Muscle of arm (tissue), 12 donors: ENCODE data around the gene SELENOH. TPM values are rescaled to one million over a fixed set of nuclear protein-coding genes. Genes with fewer than 3 reads are reported as not detected.

Source experiments
- DNase-seq: peaks from one replicate; pipeline ENCODE4 v3.0.0-alpha.2; 2013
- polyA plus RNA-seq, 12 donors: library from polyadenylated mRNA; unstranded; fragments of 120-200 nt; gene quantifications; one replicate each; pipeline ENCODE4 v1.2.1, GENCODE V29; 2013; ENCODE audit not compliant: insufficient read length in 12 of 12

The SELENOH gene
- polyA plus RNA-seq, 12 donors: 47.2 to 87.4 (median 69.6) TPM; not detected in 1

DNA sequence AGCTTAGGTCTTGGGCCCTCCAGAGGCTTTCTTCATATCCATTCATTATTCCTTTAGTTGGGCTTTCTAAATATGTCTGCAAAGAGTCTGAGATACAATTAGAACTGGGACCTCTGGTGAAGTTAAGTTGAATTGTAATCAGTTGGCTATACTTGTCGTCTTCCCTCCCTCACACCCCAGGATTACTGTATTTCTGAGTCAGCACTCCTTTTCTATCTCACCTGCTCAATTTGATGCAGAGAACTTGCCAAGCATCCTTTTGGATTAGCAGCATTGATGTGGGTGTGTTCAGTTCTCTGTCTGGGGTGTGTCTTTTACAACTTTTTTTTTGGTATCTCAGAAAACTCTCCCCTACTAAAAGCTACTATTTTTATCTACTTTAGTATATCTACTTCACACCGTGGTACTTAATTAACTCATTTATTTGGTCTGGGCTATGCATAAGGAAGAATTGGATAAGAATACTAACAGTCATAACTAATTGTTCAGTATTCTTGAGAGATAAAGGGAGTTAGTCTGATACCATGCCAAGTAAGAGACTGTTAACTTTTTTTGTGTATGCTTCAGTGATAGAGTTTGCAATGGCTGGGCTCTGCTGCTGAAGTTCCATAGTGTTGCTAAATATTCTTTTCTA lies 35.4 kb downstream of the SELENOH start:
- DNase-seq: no peak

- no peak for DNase-seq
These were observed 36.7 kb downstream of the SELENOH start for GRCh38 chr11:57777969-57778317.

GRCh38 chr11:57778318-57779037 lies 37.2 kb downstream of the SELENOH start:
- peak; percentile 85 for DNase-seq

GRCh38 chr11:57779276-57779675 lies 38.0 kb downstream of the SELENOH start:
- DNase-seq: no peak

- no peak for DNase-seq
These were observed 40.2 kb downstream of the SELENOH start for GRCh38 chr11:57781529-57781943.

DNA sequence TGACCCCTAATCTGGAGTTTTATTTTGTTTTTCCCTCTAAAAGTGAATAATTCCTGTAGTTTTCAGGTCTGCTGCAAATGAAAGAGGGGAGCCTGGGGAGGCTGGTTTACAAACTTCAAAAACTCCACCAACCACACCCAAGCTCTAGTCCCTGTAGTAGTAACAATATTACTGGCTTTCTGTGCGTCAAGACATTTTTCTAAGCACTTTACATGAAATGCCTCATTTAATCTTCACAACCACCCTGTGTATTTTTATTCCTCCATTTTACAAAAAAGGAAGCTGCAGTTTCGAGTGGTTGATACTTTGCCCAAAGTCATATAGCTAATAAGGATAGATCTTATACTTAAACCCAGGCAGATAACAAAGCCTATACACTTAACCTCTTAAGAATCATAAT lies 43.8 kb downstream of the SELENOH start:
- DNase-seq: no peak

GRCh38 chr11:57786436-57786835 lies 45.1 kb downstream of the SELENOH start:
- DNase-seq: no peak

GRCh38 chr11:57787006-57787604 lies 45.8 kb downstream of the SELENOH start:
- no peak for DNase-seq

- no peak for DNase-seq
These were observed 46.8 kb downstream of the SELENOH start for GRCh38 chr11:57787920-57788702.

GRCh38 chr11:57788703-57789088 lies 47.4 kb downstream of the SELENOH start:
- no peak for DNase-seq

DNA sequence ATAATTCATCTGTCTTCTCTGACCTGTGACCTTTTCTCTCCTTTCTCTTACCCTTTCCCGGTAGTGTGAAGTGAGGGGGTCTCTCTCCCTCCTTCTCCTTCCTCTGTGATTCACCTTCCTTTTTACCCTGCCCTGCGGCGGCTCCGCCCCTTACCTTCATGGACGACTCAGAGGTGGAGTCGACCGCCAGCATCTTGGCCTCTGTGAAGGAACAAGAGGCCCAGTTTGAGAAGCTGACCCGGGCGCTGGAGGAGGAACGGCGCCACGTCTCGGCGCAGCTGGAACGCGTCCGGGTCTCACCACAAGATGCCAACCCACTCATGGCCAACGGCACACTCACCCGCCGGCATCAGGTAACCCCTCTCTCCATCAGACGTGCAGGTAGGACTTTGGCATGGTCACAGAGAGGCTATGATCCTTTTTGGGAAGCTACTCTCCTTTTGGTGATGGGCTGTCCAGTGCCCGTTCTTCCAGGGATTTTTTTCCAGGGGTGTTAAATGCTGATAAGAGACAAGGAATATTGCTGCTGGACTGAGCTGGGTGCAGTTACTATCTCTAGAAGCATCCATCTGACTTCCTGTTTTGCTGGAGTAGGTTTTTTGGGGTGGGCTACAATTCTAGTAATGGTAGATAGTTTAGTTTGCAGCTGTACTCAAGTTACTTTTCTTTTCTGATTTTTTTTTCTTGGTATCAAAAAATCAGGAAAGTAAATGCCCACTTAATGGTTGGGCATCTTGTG lies 50.2 kb downstream of the SELENOH start:
- no peak for DNase-seq

GRCh38 chr11:57792060-57792541 lies 50.8 kb downstream of the SELENOH start:
- DNase-seq: no peak

DNA sequence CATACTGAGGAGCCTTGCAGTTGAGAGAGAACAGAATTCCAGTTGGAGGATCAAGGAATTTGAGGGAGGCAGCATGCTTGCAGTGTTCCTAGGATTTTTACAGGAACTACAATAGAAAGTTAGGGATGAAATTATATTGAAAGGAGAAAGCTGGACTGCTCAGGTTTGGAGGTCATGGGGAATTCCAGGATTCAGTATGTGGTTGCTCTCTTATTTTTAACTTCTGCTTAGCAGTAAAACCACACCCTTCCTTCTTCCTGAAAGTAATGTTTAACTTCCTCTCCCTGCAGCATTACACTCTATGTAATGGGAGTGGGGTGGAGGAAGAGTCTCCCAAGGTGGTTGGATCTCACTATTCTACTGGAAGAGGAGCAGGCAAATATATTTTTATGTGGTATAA lies 51.6 kb downstream of the SELENOH start:
- no peak for DNase-seq

Other genes starting within 250 kb of the SELENOH start
- gene SLC43A1, start 225.8 kb upstream of the SELENOH start, polyA plus RNA-seq: 10 to 100 TPM in 6 of 12 donors, 1 to 10 TPM in 5, not detected in 1; 6.7 to 27.7 (median 11.8) TPM
- 10 to 100 TPM in 11 of 12 donors, not detected in 1; 25.3 to 71.9 (median 38.1) TPM for gene TIMM10, start 210.7 kb upstream of the SELENOH start, polyA plus RNA-seq
- gene SMTNL1, start 203.9 kb upstream of the SELENOH start, polyA plus RNA-seq: 100 to 1,000 TPM in 11 of 12 donors, 10 to 100 TPM in 1; 63.6 to 366 (median 189) TPM
- gene UBE2L6, start 173.8 kb upstream of the SELENOH start, polyA plus RNA-seq: 10 to 100 TPM in 11 of 12 donors, not detected in 1; 18.6 to 30.6 (median 24.4) TPM
- 100 to 1,000 TPM in 4 of 12 donors, 10 to 100 TPM in 7, not detected in 1; 74.1 to 187 (median 90.7) TPM for gene SERPING1, start 143.8 kb upstream of the SELENOH start, polyA plus RNA-seq
- 1 to 10 TPM in 9 of 12 donors, under 1 TPM in 2, not detected in 1; 0.85 to 3.8 (median 1.7) TPM for gene YPEL4, start 91.6 kb upstream of the SELENOH start, polyA plus RNA-seq
- 10 to 100 TPM in 5 of 12 donors, 1 to 10 TPM in 6, not detected in 1; 7.8 to 17.7 (median 9.8) TPM for gene CLP1, start 83.7 kb upstream of the SELENOH start, polyA plus RNA-seq
- 10 to 100 TPM in 11 of 12 donors, not detected in 1; 26.4 to 41.8 (median 31.3) TPM for gene ZDHHC5, start 73.4 kb upstream of the SELENOH start, polyA plus RNA-seq
- gene MED19, start 29.3 kb upstream of the SELENOH start, polyA plus RNA-seq: 10 to 100 TPM in 11 of 12 donors, not detected in 1; 10.5 to 22.6 (median 12.8) TPM
- 10 to 100 TPM in 11 of 12 donors, not detected in 1; 45.9 to 77.3 (median 59.3) TPM for gene TMX2, start 28.9 kb upstream of the SELENOH start, polyA plus RNA-seq
- under 1 TPM in 9 of 12 donors, not detected in 3; 0.07 to 0.30 (median 0.13) TPM for gene BTBD18, start 10.3 kb downstream of the SELENOH start, polyA plus RNA-seq
- 100 to 1,000 TPM; 112 to 846 (median 143) TPM for gene CTNND1, start 20.3 kb downstream of the SELENOH start, polyA plus RNA-seq